K562 (cell line): ENCODE results near the gene FAM114A1. TPM values are rescaled to one million over a fixed set of nuclear protein-coding genes. Genes with fewer than 3 reads are reported as not detected.

Experiments
- ATAC-seq: fragments of 200-7000 bp; cut with Tn5 transposase; 3 replicates; pipeline ENCODE4 v1.9.1; 2020; ENCODE audit warnings: moderate library complexity
- BruUV-seq: library from RNA; stranded (reverse); fragments of 400-500 nt; replicated peaks from 2 replicates; lab custom pipeline; 2021; lab: Mats Ljungman, UMichigan
- CTCF ChIA-PET: fragments of 300-600 bp; formaldehyde crosslinking; extraction: SDS; loops from one replicate; lab custom pipeline; 2021; ENCODE audit warnings: low intra/inter-chr PET ratio; lab: Yijun Ruan, JAX
- POLR2A ChIA-PET: fragments of 300-600, 350-650 bp; sonication (Branson Sonifier 250); formaldehyde crosslinking; extraction: SDS; loops from one replicate; lab custom pipeline; 2021; ENCODE audit warnings: antibody characterized with exemption, inconsistent platforms; lab: Yijun Ruan, JAX
- DNase-seq, 4 experiments: peaks; one replicate each; pipeline versions ENCODE4 v3.0.0 to v3.0.0-alpha.2; 2011 to 2018; ENCODE audit warnings: low spot score in 3 of 4, mixed read lengths in 3 of 4; ENCODE audit errors: extremely low read depth in 1 of 4
- FAIRE-seq: peaks from 2 replicates; lab custom pipeline; 2011; peaks lifted over from hg19 to GRCh38; lab: Jason Lieb, UNC
- H2AFZ ChIP-seq: 2 replicates; pipeline ENCODE4 v1.6.0; 2011; ENCODE audit warnings: low read depth, low read length, control low read depth, inconsistent platforms
- H3K27ac ChIP-seq: fragments of 200-600 bp; 3 replicates; pipeline ENCODE4 v1.8.0; 2011; ENCODE audit warnings: low read depth, mild to moderate bottlenecking, control low read depth, inconsistent platforms, low read length, moderate library complexity, mixed read lengths; ENCODE audit errors: extremely low read depth
- H3K27me3 ChIP-seq, 2 experiments: fragments of 300-600 bp in 1 of 2; 2 replicates in 1 of 2; 3 replicates in 1 of 2; pipeline versions ENCODE4 v1.6.0 to v1.8.0; 2011; ENCODE audit warnings: inconsistent platforms in 2 of 2, low read length in 2 of 2, mild to moderate bottlenecking in 1 of 2, mixed read lengths in 1 of 2, moderate library complexity in 1 of 2; ENCODE audit not compliant: control insufficient read depth in 2 of 2, insufficient read depth in 2 of 2
- H3K36me3 ChIP-seq: fragments of 300-600 bp; 3 replicates; pipeline ENCODE4 v1.8.0; 2011; ENCODE audit warnings: mild to moderate bottlenecking, low read length, inconsistent platforms; ENCODE audit not compliant: control insufficient read depth, insufficient read depth
- H3K4me1 ChIP-seq, 2 experiments: fragments of 200-600 bp in 1 of 2; replicated peaks in 1 of 2; 2 replicates in 1 of 2; 3 replicates in 1 of 2; pipeline versions ENCODE4 v1.5.1 to v1.8.0; 2011; ENCODE audit warnings: inconsistent platforms in 2 of 2, low read length in 2 of 2, mild to moderate bottlenecking in 1 of 2, mixed read lengths in 1 of 2, moderate library complexity in 1 of 2; ENCODE audit not compliant: control insufficient read depth in 2 of 2, insufficient read depth in 2 of 2
- H3K4me2 ChIP-seq: 2 replicates; pipeline ENCODE4 v1.6.1; 2011; ENCODE audit warnings: low read length, control low read depth, inconsistent platforms, mixed read lengths; ENCODE audit not compliant: insufficient read depth
- H3K4me3 ChIP-seq: fragments of 200-600 bp; sonication (generic), shearing (Covaris generic); 2 replicates; pipeline ENCODE4 v1.5.1; 2016; ENCODE audit warnings: control low read depth, inconsistent platforms
- H3K79me2 ChIP-seq: fragments of 200-600 bp; 3 replicates; pipeline ENCODE4 v1.8.0; 2011; ENCODE audit warnings: low read length, inconsistent platforms; ENCODE audit not compliant: control insufficient read depth, insufficient read depth
- H3K9ac ChIP-seq, 2 experiments: 2 replicates each; pipeline versions ENCODE4 v1.6.0 to v1.6.1; 2011; ENCODE audit warnings: low read depth in 2 of 2, low read length in 2 of 2, control low read depth in 1 of 2, inconsistent platforms in 1 of 2, mild to moderate bottlenecking in 1 of 2, mixed read lengths in 1 of 2; ENCODE audit not compliant: insufficient read depth in 1 of 2
- H3K9me1 ChIP-seq: one replicate; pipeline ENCODE4 v1.6.0; 2011; ENCODE audit warnings: inconsistent platforms, mild to moderate bottlenecking, low read length, moderate library complexity; ENCODE audit not compliant: control insufficient read depth, insufficient read depth
- H3K9me3 ChIP-seq: replicated peaks from 2 replicates; pipeline ENCODE4 v1.5.1; 2011; ENCODE audit warnings: low read depth, low read length, inconsistent platforms; ENCODE audit not compliant: control insufficient read depth, insufficient read depth
- H4K20me1 ChIP-seq: replicated peaks from 2 replicates; pipeline ENCODE4 v1.6.1; 2011; ENCODE audit warnings: low read length, inconsistent platforms, mixed read lengths; ENCODE audit not compliant: control insufficient read depth, insufficient read depth
- CBX3 ChIP-seq, 2 experiments: IDR thresholded peaks; 1 replicate in 1 of 2; 2 replicates in 1 of 2; pipeline ENCODE4 v1.6.1; 2012; ENCODE audit warnings: inconsistent platforms in 2 of 2, low read length in 2 of 2, borderline replicate concordance in 1 of 2, control low read depth in 1 of 2
- GATAD2B ChIP-seq: fragments of 450-650 bp; IDR thresholded peaks from 2 replicates; pipeline ENCODE4 v1.6.1; 2017; ENCODE audit warnings: mild to moderate bottlenecking, borderline replicate concordance
- HOMEZ ChIP-seq: fragments of 250-450 bp; sonication (Bioruptor Pico); IDR thresholded peaks from 2 replicates; pipeline ENCODE4 v1.4.0; 2020; ENCODE audit warnings: mild to moderate bottlenecking, moderate library complexity
- PBX2 ChIP-seq, 2 experiments: IDR thresholded peaks in 1 of 2; conservative IDR thresholded peaks in 1 of 2; 2 replicates each; pipeline ENCODE4 v1.6.1; 2016; ENCODE audit warnings: low read depth in 2 of 2, mild to moderate bottlenecking in 1 of 2, missing compliant biosample characterization in 1 of 2, missing genetic modification characterization in 1 of 2, moderate library complexity in 1 of 2
- RBM22 ChIP-seq: fragments of 200-400 bp; formaldehyde crosslinking; IDR thresholded peaks from 2 replicates; pipeline ENCODE4 v1.6.1; 2018; ENCODE audit warnings: low read length, low read depth; ENCODE audit not compliant: poor library complexity, severe bottlenecking
- USF2 ChIP-seq: sonication (generic); formaldehyde crosslinking; IDR thresholded peaks from 2 replicates; pipeline ENCODE4 v1.5.0; 2020; ENCODE audit warnings: missing genetic modification reagents
- ZNF408 ChIP-seq: fragments of 250-450 bp; sonication (Bioruptor Pico); IDR thresholded peaks from 2 replicates; pipeline ENCODE4 v1.4.0; 2020; ENCODE audit warnings: low read depth, mild to moderate bottlenecking, moderate library complexity
- WGBS: fragments of 100-300 bp; shearing (Covaris generic); methylation state at CpG from one replicate; pipeline ENCODE4 v1.1.6; 2016; ENCODE audit warnings: low coverage, mixed read lengths; ENCODE audit not compliant: insufficient coverage; ENCODE audit errors: missing lambda C conversion rate; 5-methylcytosine and 5-hydroxymethylcytosine counted together
- in situ Hi-C: fragments of 300-500 bp; cut with MboI; formaldehyde crosslinking; loops from 4 replicates; pipeline ENCODE4 v1.15.0; 2018; ENCODE audit warnings: inconsistent platforms, mixed read lengths
- intact Hi-C: fragments of 100-400 bp; cut with micrococcal nuclease; formaldehyde crosslinking; loops from 2 replicates; pipeline ENCODE4 v1.14.2; 2022
- polyA plus RNA-seq, 8 experiments: library from polyadenylated mRNA; depleted of rRNA in 4 of 8; stranded (reverse) in 5 of 8; unstranded in 3 of 8; fragments of >200 nt; fragmentation: Nextera tagmentation in 2 of 8; fragmentation: Illumina TruSeq in 1 of 8; extraction: Ambion mirVana in 2 of 8; extraction: Trizol in 1 of 8; gene quantifications; 2 replicates each; pipeline versions ENCODE4 v1.2.1 to v1.2.3, GENCODE V29; 2011 to 2014; ENCODE audit warnings: inconsistent platforms in 1 of 8, missing spikeins in 1 of 8
- total RNA-seq, 7 experiments: library from RNA; depleted of rRNA in 6 of 7; stranded (reverse); fragments of >200 nt in 6 of 7; fragmentation: Illumina TruSeq in 2 of 7; extraction: Trizol in 2 of 7; gene quantifications; 2 replicates each; pipeline versions ENCODE4 v1.2.1 to v1.2.3, GENCODE V29; 2011 to 2021; ENCODE audit warnings: low replicate concordance in 1 of 7

The FAM114A1 gene
- total and polyA plus RNA-seq, 9 of the 15 experiments (the other 6 are each of a cell fraction or from before 2014, with no cell fraction given): 1.8 to 12.0 (median 4.3) TPM

- intact Hi-C loops: no loop called here
- ATAC-seq: no peak
- in situ Hi-C loops: loop anchor here (10.0 kb wide), 1 partner anchor 685 kb away; the partner anchor contains the start of gene SMIM14
- H3K9ac ChIP-seq: no peak overlapping the region
- no peak for FAIRE-seq
- no peaks in the 10 kb centered on the region for H3K9me3 ChIP-seq
- H3K4me1 ChIP-seq: no peaks in the 10 kb centered on the region
- POLR2A ChIA-PET: interaction anchor here (0.9 to 2.5 kb wide), 3 partner anchors 8 to 14 kb away, joined by 3 to 8 read pairs (median 3); no protein-coding TSS in a partner anchor
- TF ChIP-seq CBX3 (IDR thresholded peaks at IDR 0.05; ENCODE audit: borderline replicate concordance in 1 of 2, low read length in 2 of 2) (no peak), ZNF408 (CRISPR knock-in tag) (no peak), RBM22 (no peak), USF2 (CRISPR knock-in tag) (no peak), PBX2 (CRISPR knock-in tag; IDR thresholded peaks at IDR 0.05; ENCODE audit: low read depth) (no peak), PBX2 (tag; conservative IDR thresholded peaks at IDR 0.05; ENCODE audit: low read depth) (0 out of 2 replicates have a peak, but pooled peaks have one; percentile 24), HOMEZ (CRISPR knock-in tag) (no peak), GATAD2B (no peak)
- TF ChIP-seq, all 486 proteins: peak for 1
- H3K4me3 ChIP-seq: no peak overlapping the region
- H4K20me1 ChIP-seq: no peaks in the 10 kb centered on the region
- no peak overlapping the region for H2AFZ ChIP-seq
- peaks cover 16 to 18% of the 10 kb centered on the region in 2 experiments; a peak in 3 of 5 replicates for H3K27me3 ChIP-seq
- BruUV-seq: no TSS peak
- H3K9me1 ChIP-seq: no peaks in the 10 kb centered on the region
- H3K4me2 ChIP-seq: no peak overlapping the region
- no peaks in the 10 kb centered on the region for H3K36me3 ChIP-seq
- WGBS: 0% methylated on average over 1 of the region's 2 CpGs
- DNase-seq: no peak
- CTCF ChIA-PET: interaction anchor here (0.6 kb wide), 1 partner anchor 144 kb away, joined by 3 read pairs; no protein-coding TSS in a partner anchor
- H3K79me2 ChIP-seq: no peaks in the 10 kb centered on the region
- H3K27ac ChIP-seq: no peak overlapping the region
Measured at GRCh38 chr4:38950159-38950558, 82.6 kb downstream of the FAM114A1 start.
